ENCODE data around the gene TNFRSF8.

GRCh38 chr1:12134716-12135115, 71.6 kb downstream of the TNFRSF8 start:
- no peak for TF ChIP-seq POLR2A (IDR thresholded peaks at IDR 0.05; ENCODE audit: low read length)
- TF ChIP-seq NFE2L2 (conservative IDR thresholded peaks at IDR 0.05; ENCODE audit: low read length), result no peak
- TF ChIP-seq EP300 (IDR thresholded peaks at IDR 0.05), result no peak
- TF ChIP-seq CTCF (IDR thresholded peaks at IDR 0.05), result no peak
- no peak for TF ChIP-seq RFX5 (IDR thresholded peaks at IDR 0.05)
- TF ChIP-seq REST (IDR thresholded peaks at IDR 0.05), result no peak
- no peak for TF ChIP-seq MAZ (IDR thresholded peaks at IDR 0.05; ENCODE audit: borderline replicate concordance, low read depth, low read length)
- TF ChIP-seq JUNB (IDR thresholded peaks at IDR 0.05), result no peak
- no peak for TF ChIP-seq EHMT2 (IDR thresholded peaks at IDR 0.05; ENCODE audit: low read depth)
- no peak for TF ChIP-seq RAD21 (conservative IDR thresholded peaks at IDR 0.05 in 1 of 2, IDR thresholded peaks at IDR 0.05 in 1 of 2)

All from A549 (cell line).